GM13976 (cell line): ENCODE results near the gene AICDA.
A peak's percentile ranks its signal among the peaks of the same experiment; 100 is the strongest.

Experiments used
- DNase-seq: peaks from one replicate; pipeline ENCODE4 v3.0.0; 2012; ENCODE audit warnings: low spot score
- in situ Hi-C: fragments of 300-500 bp; cut with MboI; formaldehyde crosslinking; loops from one replicate; pipeline ENCODE4 v1.12.0; 2022; ENCODE audit warnings: low sequenced_read_pairs, mixed read lengths, inconsistent platforms; ENCODE audit not compliant: unreplicated experiment
- TF ChIP-seq, protein P1 (sequence below): IDR thresholded peaks from 2 replicates; pipeline ENCODE4 v1.5.1; 2012; ENCODE audit warnings: borderline replicate concordance, mild to moderate bottlenecking; ENCODE audit not compliant: insufficient read depth; ENCODE audit errors: extremely low read depth, missing control alignments, control extremely low read depth

The AICDA gene

DNA sequence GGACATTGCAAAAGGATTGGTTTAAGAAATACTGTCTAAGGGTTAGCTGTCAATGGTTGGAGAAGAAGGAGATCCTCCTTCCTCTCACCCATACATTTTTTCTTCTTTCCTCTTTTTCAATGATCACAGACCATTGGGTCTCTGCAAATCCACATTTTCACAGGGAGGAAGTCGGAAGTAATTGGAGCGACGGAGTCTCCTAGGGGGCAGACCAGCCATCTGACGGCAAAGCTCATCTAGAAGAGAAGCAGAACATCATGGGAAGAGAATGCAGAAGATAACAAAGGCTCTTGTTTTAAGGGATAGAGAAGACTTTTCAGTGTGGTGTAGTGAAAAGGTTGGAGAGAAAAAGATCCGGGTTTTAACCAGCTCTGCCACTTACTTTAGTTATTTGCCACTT is 35.3 kb upstream of the AICDA start:
- TF ChIP-seq, protein P1, sequence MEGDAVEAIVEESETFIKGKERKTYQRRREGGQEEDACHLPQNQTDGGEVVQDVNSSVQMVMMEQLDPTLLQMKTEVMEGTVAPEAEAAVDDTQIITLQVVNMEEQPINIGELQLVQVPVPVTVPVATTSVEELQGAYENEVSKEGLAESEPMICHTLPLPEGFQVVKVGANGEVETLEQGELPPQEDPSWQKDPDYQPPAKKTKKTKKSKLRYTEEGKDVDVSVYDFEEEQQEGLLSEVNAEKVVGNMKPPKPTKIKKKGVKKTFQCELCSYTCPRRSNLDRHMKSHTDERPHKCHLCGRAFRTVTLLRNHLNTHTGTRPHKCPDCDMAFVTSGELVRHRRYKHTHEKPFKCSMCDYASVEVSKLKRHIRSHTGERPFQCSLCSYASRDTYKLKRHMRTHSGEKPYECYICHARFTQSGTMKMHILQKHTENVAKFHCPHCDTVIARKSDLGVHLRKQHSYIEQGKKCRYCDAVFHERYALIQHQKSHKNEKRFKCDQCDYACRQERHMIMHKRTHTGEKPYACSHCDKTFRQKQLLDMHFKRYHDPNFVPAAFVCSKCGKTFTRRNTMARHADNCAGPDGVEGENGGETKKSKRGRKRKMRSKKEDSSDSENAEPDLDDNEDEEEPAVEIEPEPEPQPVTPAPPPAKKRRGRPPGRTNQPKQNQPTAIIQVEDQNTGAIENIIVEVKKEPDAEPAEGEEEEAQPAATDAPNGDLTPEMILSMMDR: no peak
- no peak for DNase-seq
- in situ Hi-C loops: no loop called here

DNA sequence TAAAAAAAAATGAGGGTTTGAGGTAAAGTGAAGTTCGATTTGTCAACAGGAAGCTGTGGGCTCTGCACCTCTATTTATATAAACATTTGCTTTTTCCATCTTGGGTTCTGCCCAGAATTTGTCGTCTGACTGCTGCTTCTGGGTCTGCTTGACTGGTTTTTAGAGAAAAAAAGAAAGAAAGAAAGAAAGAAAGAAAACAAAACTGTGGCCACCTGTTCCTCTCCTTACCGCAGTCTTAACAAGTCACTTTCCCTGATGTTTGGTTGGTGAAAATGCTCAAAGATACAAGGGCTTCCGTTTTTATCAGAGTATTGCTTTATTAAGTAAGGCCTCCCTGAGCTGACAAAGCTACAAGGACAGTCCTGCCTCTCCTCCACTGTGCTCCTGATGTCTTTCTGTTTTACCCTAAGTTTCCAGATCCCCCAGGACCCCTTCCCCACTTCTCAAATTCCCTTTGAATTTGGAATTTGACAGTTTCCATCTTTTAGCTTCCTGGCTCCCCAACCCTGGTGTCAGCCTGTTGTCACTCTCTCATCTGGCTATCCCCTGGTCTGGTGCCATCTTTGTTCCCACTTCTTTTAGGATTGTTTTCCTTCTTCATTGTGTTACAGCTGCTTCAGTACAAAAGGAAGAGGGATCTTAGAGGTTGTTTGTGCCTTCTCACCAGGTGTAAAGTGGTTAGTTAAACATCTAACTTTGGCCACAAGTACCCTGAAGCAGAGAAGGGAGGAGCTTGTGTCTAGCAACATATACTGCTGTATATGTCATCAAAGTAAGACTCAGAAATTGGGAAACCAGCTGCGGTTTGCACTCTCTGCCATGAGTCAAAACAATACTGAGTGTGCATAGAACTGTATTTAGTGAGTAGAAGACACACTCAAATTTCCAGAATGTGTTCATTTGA is 31.9 kb upstream of the AICDA start:
- in situ Hi-C loops: no loop called here
- DNase-seq: peak; percentile 56

DNA sequence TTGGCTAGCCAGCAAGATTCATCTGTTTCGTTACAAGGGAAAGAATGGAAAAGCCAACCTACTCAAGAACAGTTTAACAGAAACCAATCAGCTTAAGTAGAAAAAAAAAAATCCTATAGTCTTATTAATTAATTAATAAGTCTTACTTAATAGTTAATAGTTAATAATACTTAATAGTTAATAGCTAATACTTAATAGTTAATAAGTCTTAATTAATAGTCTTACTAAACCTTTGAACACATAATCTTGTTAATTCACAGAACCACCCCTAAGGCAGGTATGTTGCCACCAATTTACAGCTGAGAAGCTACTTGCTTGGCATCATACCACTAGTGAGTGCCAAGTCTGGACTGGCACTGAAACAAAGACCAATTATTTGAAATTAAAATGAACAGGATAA is 30.1 kb upstream of the AICDA start:
- in situ Hi-C loops: no loop called here
- no peak for DNase-seq
- TF ChIP-seq, protein P1: no peak

More for the DNA sequence above, 31.9 kb upstream of the AICDA start:
- TF ChIP-seq, protein P1: no peak

DNA sequence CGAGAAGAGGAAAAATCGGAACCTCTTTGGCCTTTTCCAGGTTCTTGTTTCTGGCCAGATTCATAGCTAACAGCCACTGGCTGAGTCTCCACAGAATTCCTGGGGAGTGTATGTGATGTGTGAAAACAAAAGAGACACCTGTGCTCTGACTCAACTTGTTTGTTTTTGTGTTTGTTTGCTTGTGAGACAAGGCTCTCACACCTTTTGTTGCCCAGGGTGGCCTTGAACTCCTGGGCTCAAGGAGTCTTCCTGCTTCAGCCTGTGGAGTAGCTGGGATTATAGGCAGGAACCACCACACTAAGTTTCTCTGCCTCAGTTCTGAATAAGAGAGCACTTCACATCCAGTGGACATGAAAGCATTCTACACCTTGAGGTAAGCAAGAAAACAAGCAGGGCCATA is 27.3 kb upstream of the AICDA start:
- in situ Hi-C loops: no loop called here
- TF ChIP-seq, protein P1: no peak
- DNase-seq: no peak

DNA sequence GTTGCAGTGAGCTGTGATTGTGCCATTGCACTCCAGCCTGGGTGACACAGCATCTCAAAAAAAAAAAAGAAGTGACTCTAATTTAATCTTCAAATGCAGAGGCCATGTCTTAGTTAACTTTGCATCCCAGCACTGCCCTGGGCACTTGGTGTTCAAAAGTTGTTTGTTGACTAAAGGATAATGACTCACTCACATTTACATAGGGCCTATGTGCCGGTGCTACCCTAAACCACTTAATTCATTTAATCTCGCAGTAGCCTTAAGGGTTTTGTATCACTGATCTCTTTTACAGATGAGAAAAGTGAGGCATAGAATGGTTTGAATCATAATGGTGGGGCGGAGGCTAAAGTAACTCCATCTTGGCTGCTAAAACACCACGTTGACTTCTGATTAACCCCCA is 26.3 kb upstream of the AICDA start:
- TF ChIP-seq, protein P1: no peak
- in situ Hi-C loops: no loop called here
- no peak for DNase-seq

DNA sequence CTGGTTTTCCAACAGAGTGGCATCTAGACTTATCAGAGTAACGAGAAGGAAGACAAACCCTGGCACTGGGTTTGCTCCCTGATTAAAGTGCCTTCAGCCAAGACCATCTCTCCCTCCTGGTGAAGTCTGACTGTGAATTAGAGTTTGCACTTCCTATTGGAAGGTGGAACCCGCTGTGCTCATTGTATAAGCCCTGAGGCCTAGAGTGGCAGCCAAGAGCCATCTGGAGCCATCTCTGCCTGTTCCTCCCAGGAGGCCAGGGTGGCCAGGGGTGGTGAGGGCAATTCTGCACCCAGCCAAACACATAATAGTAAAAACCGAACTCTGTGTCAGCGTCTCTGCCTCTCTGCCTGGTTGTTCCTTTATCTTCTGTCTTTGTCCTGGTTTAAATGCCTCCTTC is 25.0 kb upstream of the AICDA start:
- in situ Hi-C loops: no loop called here
- DNase-seq: no peak
- TF ChIP-seq, protein P1: no peak
